Osteoblast (primary cell): ENCODE measurements around the gene MTA1. TPM values are rescaled to one million over a fixed set of nuclear protein-coding genes. Genes with fewer than 3 reads are reported as not detected.

Experiments
- DNase-seq: peaks from one replicate; pipeline ENCODE4 v3.0.0; 2011; ENCODE audit warnings: low spot score, mixed read lengths; ENCODE audit not compliant: insufficient read length; ENCODE audit errors: missing footprints
- H2AFZ ChIP-seq: 2 replicates; pipeline ENCODE4 v1.6.0; 2011; ENCODE audit warnings: mild to moderate bottlenecking, low read length
- H3K27ac ChIP-seq: 2 replicates; pipeline ENCODE4 v1.5.1; 2011; ENCODE audit warnings: mild to moderate bottlenecking, low read depth, low read length, moderate library complexity
- H3K27me3 ChIP-seq: 2 replicates; pipeline ENCODE4 v1.6.0; 2012; ENCODE audit warnings: mild to moderate bottlenecking, control low read depth, inconsistent platforms, low read length, moderate library complexity; ENCODE audit not compliant: insufficient read depth
- H3K36me3 ChIP-seq: 2 replicates; pipeline ENCODE4 v1.5.1; 2011; ENCODE audit warnings: mild to moderate bottlenecking, low read length, control low read depth, moderate library complexity; ENCODE audit not compliant: insufficient read depth
- H3K4me1 ChIP-seq: 2 replicates; pipeline ENCODE4 v1.5.1; 2011; ENCODE audit warnings: mild to moderate bottlenecking, low read length, control low read depth, moderate library complexity; ENCODE audit not compliant: insufficient read depth
- H3K4me2 ChIP-seq: 2 replicates; pipeline ENCODE4 v1.6.0; 2011; ENCODE audit warnings: mild to moderate bottlenecking, low read length; ENCODE audit not compliant: insufficient read depth
- H3K4me3 ChIP-seq: fragments of 200-600 bp; sonication (generic); 3 replicates; pipeline ENCODE4 v1.5.1; 2012; ENCODE audit warnings: mild to moderate bottlenecking, low read length, inconsistent platforms; ENCODE audit not compliant: insufficient read depth
- H3K79me2 ChIP-seq: 2 replicates; pipeline ENCODE4 v1.6.0; 2012; ENCODE audit warnings: mild to moderate bottlenecking, low read length, control low read depth, inconsistent platforms; ENCODE audit not compliant: insufficient read depth
- H3K9me3 ChIP-seq: 2 replicates; pipeline ENCODE4 v1.5.1; 2011; ENCODE audit warnings: low read depth, low read length, control low read depth
- H4K20me1 ChIP-seq: 2 replicates; pipeline ENCODE4 v1.6.0; 2012; ENCODE audit warnings: mild to moderate bottlenecking, low read length, control low read depth; ENCODE audit not compliant: insufficient read depth
- total RNA-seq: library from RNA; depleted of rRNA; stranded (reverse); fragments of >200 nt; gene quantifications from 2 replicates; pipeline ENCODE4 v1.2.3, GENCODE V29; 2012
- TF ChIP-seq, protein P1 (sequence below): IDR thresholded peaks from 2 replicates; pipeline ENCODE4 v1.5.1; 2011; ENCODE audit warnings: mild to moderate bottlenecking, low read depth, low read length, moderate library complexity; ENCODE audit errors: extremely low read depth

Gene MTA1
- total RNA-seq, 1 donor: 60.4 TPM

DNA sequence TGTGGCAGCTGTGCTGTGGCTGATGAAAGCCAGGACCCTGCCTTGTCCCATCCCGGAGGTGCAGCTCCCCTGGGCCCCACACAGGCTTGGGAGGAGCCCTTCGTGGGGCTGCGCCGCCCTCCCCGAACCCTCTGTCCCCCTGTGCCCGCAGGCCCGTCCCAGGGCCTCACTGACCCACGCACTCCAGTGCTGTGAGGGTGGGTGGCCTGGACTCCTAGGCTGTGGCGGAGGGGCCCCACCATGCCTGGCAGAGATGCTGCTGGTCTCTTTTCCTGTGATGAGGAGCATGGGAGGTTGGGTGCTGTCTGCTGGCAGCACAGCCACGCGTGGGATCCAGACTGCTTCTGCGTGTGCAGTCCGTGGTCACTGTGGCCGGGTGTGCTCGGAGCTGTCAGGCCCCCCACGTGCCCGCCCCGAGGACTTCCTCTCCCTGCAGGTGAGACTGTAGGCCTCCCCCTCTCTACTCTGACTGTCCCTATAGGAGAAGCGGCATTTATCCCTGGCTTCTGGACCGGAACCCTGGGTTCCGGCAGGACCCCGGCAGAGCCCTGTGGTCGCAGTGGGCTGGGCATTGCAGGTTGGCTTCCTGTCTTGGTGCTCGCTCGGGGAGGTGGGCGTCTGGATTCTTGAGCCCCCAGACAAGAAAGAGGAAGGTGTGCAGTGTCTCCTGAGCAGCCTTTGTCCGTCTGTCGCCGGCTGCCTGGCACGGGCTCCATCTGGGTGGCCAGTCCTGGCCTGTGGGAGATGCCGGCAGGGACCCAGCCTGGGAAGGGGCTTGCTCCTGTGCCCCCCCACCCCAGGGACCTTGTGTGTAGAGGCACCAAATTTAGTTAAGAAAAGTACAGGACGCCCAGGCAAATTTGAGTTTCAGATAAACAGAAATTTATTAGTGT, 2.3 kb downstream of the MTA1 start:
- no peaks in the 10 kb centered on the region for H3K36me3 ChIP-seq
- TF ChIP-seq, protein P1, sequence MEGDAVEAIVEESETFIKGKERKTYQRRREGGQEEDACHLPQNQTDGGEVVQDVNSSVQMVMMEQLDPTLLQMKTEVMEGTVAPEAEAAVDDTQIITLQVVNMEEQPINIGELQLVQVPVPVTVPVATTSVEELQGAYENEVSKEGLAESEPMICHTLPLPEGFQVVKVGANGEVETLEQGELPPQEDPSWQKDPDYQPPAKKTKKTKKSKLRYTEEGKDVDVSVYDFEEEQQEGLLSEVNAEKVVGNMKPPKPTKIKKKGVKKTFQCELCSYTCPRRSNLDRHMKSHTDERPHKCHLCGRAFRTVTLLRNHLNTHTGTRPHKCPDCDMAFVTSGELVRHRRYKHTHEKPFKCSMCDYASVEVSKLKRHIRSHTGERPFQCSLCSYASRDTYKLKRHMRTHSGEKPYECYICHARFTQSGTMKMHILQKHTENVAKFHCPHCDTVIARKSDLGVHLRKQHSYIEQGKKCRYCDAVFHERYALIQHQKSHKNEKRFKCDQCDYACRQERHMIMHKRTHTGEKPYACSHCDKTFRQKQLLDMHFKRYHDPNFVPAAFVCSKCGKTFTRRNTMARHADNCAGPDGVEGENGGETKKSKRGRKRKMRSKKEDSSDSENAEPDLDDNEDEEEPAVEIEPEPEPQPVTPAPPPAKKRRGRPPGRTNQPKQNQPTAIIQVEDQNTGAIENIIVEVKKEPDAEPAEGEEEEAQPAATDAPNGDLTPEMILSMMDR: no peak
- peak; percentile 91 for DNase-seq
- H2AFZ ChIP-seq: no peak overlapping the region
- H3K4me3 ChIP-seq: peak overlapping the region; percentile 81
- H3K9me3 ChIP-seq: no peaks in the 10 kb centered on the region
- peaks cover 41% of the 10 kb centered on the region for H4K20me1 ChIP-seq
- H3K4me2 ChIP-seq: peak overlapping the region; percentile 93
- peaks cover 19% of the 10 kb centered on the region for H3K4me1 ChIP-seq
- H3K27ac ChIP-seq: no peak overlapping the region
- peaks cover 68% of the 10 kb centered on the region for H3K79me2 ChIP-seq
- no peaks in the 10 kb centered on the region for H3K27me3 ChIP-seq

DNA sequence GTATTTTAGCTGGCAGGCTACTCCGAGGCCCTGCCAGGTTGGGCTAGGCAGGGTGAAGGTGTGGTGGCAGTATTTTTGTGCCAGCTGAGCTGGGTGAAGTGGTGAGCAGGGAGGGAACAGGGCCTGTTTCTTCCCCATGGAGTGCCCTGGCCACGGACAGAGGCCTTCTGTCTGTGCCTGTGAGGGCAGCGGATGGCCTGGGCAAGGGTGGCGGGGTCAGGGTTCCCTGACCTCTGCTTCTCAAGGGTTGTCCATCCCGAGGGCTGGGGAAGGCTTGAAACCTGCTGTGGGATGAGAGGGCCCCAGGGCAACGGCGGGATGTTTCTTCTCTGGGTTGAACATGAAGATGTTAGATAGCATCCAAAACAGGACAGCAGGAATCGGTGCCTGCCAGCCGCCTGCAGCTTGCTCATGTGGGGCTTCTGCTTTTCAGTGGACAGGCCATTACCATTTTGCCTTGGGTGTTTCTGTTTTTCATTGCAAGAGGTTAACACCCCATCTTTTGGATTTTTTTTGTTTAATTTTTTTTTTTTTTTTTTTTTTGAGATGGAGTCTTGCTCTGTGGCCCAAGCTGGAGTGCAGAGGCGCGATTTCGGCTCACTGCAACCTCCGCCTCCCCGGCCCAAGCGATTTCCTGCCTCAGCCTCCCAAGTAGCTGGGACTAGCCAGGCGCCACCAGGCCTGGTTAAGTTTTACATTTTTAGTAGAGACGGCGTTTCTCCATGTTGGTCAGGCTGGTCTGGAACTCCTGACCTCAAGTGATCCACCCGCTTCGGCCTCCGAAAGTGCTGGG, 3.3 kb downstream of the MTA1 start:
- peak; percentile 85 for DNase-seq
- H2AFZ ChIP-seq: no peak overlapping the region
- peaks cover 49% of the 10 kb centered on the region for H4K20me1 ChIP-seq
- H3K9me3 ChIP-seq: no peaks in the 10 kb centered on the region
- H3K79me2 ChIP-seq: peaks cover 77% of the 10 kb centered on the region
- TF ChIP-seq, protein P1: no peak
- H3K4me3 ChIP-seq: no peak overlapping the region
- peak overlapping the region; percentile 23 for H3K27ac ChIP-seq
- H3K4me1 ChIP-seq: peaks cover 19% of the 10 kb centered on the region
- H3K36me3 ChIP-seq: peaks cover 5% of the 10 kb centered on the region
- no peak overlapping the region for H3K4me2 ChIP-seq
- no peaks in the 10 kb centered on the region for H3K27me3 ChIP-seq

DNA sequence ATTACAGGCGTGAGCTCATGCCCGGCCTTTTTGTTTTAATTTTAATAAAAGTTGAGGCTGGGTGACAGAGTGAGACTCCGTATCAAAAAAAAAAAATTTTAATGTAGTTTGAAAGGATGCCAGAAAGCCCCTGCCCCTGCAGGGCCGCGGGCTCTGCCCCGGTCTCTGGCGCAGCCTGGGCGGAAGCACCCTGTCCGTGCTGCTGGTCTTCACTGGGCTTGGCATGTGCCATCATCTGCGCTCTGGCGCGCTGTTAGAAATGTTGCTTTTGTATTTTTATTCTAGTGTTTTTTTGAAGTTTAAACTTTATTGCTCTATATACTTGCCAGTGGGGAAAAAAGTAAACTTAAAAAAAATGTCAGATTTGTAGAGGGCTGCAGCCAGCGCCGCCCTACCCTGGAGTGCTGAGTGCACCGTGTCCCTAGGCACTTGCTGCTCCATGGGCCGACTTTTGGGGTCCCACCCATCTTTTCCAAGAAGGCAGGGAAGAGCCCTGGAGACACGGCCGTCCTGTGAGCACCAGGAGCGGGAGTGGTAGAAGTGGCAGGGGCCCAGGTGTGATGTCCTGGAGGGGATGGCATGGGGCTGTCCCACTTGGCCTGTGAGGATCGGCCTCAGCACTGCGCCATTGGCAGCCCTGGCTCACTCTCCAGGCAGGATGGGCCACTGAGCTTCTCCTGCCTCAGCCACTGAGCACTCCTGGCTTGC, 4.0 kb downstream of the MTA1 start:
- peaks cover 49% of the 10 kb centered on the region for H4K20me1 ChIP-seq
- H3K36me3 ChIP-seq: peaks cover 5% of the 10 kb centered on the region
- no peak overlapping the region for H3K27ac ChIP-seq
- H3K27me3 ChIP-seq: no peaks in the 10 kb centered on the region
- H3K79me2 ChIP-seq: peaks cover 85% of the 10 kb centered on the region
- H3K4me2 ChIP-seq: no peak overlapping the region
- TF ChIP-seq, protein P1: no peak
- DNase-seq: peak; percentile 72
- H3K4me3 ChIP-seq: no peak overlapping the region
- H2AFZ ChIP-seq: no peak overlapping the region
- H3K4me1 ChIP-seq: peaks cover 19% of the 10 kb centered on the region
- H3K9me3 ChIP-seq: no peaks in the 10 kb centered on the region
